ENCODE measurements around the gene PTPRA. TPM values are rescaled to one million over a fixed set of nuclear protein-coding genes. Genes with fewer than 3 reads are reported as not detected.

PTPRA gene
- total and polyA plus RNA-seq, 2 of the 8 experiments (the other 6 are each of a cell fraction or from before 2014, with no cell fraction given) = 47.7 to 51.3 TPM

GRCh38 chr20:2826655-2827054 is 46.6 kb upstream of the PTPRA start:
- Histone ChIP-seq H2AK5ac (ENCODE audit: low read depth, low read length) (no peak overlapping the region), H3K4me2 (ENCODE audit: insufficient read depth in 1 of 2, low read depth in 2 of 2, low read length in 2 of 2) (no peak overlapping the region), H2BK15ac (ENCODE audit: low read length) (no peak overlapping the region), H2BK12ac (ENCODE audit: low read depth, low read length) (no peak overlapping the region), H3K4me3 (ENCODE audit: extremely low read depth in 1 of 4, insufficient read depth in 2 of 4, low read depth in 3 of 4, low read length in 4 of 4) (no peak overlapping the region), H3K23ac (ENCODE audit: insufficient read length) (no peak overlapping the region), H4K5ac (ENCODE audit: insufficient read length, low read depth, low read length) (no peak overlapping the region), H4K91ac (replicated peaks; ENCODE audit: insufficient read length, low read length) (no peak overlapping the region), H4K20me1 (replicated peaks in 1 of 2; ENCODE audit: control insufficient read depth in 1 of 2, insufficient read depth in 2 of 2, low read length in 2 of 2) (no peaks in the 10 kb centered on the region), H2BK120ac (replicated peaks; ENCODE audit: low read depth, low read length) (no peak overlapping the region), H3K9ac (replicated peaks in 1 of 4; ENCODE audit: extremely low read depth in 1 of 4, low read depth in 3 of 4, low read length in 3 of 4) (no peak overlapping the region), H3K79me1 (ENCODE audit: low read depth, low read length) (no peaks in the 10 kb centered on the region), H3K18ac (ENCODE audit: extremely low read depth, low read length) (no peak overlapping the region), H3K27ac (ENCODE audit: low read depth, low read length) (no peak overlapping the region), H3K27me3 (replicated peaks in 1 of 4; ENCODE audit: control insufficient read depth in 3 of 4, extremely low read depth in 1 of 4, insufficient read depth in 3 of 4, low read length in 3 of 4) (peaks cover 5 to 7% (median 6%) of the 10 kb centered on the region in 4 experiments), H3K56ac (replicated peaks; ENCODE audit: insufficient read length, low read depth, low read length) (no peak overlapping the region), H2AFZ (ENCODE audit: low read length) (no peak overlapping the region), H4K8ac (ENCODE audit: extremely low read depth, insufficient read depth, low read length) (no peak overlapping the region), H2BK20ac (ENCODE audit: low read length) (no peak overlapping the region), H3K23me2 (ENCODE audit: low read depth, low read length) (no peaks in the 10 kb centered on the region), H3K9me3 (ENCODE audit: insufficient read depth in 2 of 2, low read depth in 1 of 2, low read length in 1 of 2) (no peaks in the 10 kb centered on the region; a peak in 1 of 4 replicates), H3K4ac (replicated peaks; ENCODE audit: insufficient read length, low read depth, low read length) (no peak overlapping the region), H3K14ac (ENCODE audit: insufficient read length) (no peak overlapping the region), H3K36me3 (ENCODE audit: control insufficient read depth in 2 of 4, insufficient read depth in 4 of 4, low read length in 3 of 4) (no peaks in the 10 kb centered on the region), H3K4me1 (replicated peaks in 1 of 4; ENCODE audit: control insufficient read depth in 3 of 4, insufficient read depth in 4 of 4, low read length in 3 of 4) (no peaks in the 10 kb centered on the region; a peak in 1 of 7 replicates), H2BK5ac (ENCODE audit: low read depth, low read length) (no peak overlapping the region), H3K79me2 (ENCODE audit: control insufficient read depth in 1 of 2, insufficient read depth in 2 of 2, low read length in 2 of 2) (no peaks in the 10 kb centered on the region)
- FAIRE-seq (no peak), DNase-seq (ENCODE audit: low read depth in 1 of 2, low spot score in 2 of 2) (no peak)
- ChIA-PET CTCF (ENCODE audit: partially characterized antibody) (interaction anchor here (0.7 kb wide), 1 partner anchor 22 kb away, joined by 3 read pairs; no protein-coding TSS in a partner anchor), POLR2A (ENCODE audit: partially characterized antibody) (no interaction called here)
- TF ChIP-seq E2F6 (IDR thresholded peaks at IDR 0.05) = no peak
- no peak for TF ChIP-seq RBBP5 (IDR thresholded peaks at IDR 0.05; ENCODE audit: borderline replicate concordance, low read depth, low read length)
- TF ChIP-seq CHD2 (IDR thresholded peaks at IDR 0.05; ENCODE audit: low read length) = no peak
- no peak for TF ChIP-seq CHD1 (IDR thresholded peaks at IDR 0.05; ENCODE audit: low read depth, low read length)
- 77% methylated on average over 4 of the region's 4 CpGs; no CpG with 5 or more reads in 1 of the 2 experiments for WGBS, 2 experiments (ENCODE audit: extremely low coverage in 1 of 2, insufficient coverage in 1 of 2, insufficient read length in 1 of 2, insufficient replicate concordance in 2 of 2, low coverage in 1 of 2, low lambda C conversion rate in 2 of 2, missing lambda C conversion rate in 1 of 2)
